NCI-H146 (cell line): ENCODE measurements around the gene ATF5.

Source experiments
- DNase-seq: peaks from one replicate; lab custom pipeline; 2025; lab: John Stamatoyannopoulos, UW

ATF5 gene

DNA sequence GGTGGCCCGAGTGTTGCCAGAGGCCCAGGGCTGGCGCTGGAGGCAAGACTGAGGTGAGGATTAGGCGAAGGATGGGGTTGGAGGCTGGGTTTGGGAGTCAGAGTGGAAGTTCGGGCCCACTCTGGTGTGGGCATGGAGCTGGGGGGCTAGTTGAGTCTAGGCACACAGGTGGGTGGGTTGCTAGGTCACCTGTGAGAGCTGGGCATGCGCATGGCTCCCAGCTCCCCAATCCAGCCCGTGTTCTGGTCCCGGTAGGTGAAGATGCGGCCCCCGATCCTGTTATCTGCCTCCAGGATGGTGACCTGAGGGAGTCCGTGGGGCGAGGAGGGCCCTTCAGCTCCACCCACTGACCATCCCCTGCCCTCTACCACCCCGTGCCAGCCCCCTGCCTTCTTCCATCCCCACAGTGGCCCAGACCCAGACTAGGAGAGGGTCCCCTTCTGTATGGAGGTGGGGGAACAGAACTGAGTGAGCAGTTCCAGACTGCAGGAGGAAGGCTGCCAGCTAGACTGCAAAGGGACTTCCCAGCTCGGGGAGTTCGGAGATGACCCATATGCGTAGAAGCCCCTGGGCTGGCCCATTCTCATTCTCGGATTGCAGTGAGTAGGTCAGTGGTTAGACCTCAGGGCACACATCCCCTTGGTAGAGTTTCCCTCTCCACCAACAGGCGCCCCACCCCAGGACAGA, 34.0 kb upstream of the ATF5 start:
- no peak for DNase-seq

DNA sequence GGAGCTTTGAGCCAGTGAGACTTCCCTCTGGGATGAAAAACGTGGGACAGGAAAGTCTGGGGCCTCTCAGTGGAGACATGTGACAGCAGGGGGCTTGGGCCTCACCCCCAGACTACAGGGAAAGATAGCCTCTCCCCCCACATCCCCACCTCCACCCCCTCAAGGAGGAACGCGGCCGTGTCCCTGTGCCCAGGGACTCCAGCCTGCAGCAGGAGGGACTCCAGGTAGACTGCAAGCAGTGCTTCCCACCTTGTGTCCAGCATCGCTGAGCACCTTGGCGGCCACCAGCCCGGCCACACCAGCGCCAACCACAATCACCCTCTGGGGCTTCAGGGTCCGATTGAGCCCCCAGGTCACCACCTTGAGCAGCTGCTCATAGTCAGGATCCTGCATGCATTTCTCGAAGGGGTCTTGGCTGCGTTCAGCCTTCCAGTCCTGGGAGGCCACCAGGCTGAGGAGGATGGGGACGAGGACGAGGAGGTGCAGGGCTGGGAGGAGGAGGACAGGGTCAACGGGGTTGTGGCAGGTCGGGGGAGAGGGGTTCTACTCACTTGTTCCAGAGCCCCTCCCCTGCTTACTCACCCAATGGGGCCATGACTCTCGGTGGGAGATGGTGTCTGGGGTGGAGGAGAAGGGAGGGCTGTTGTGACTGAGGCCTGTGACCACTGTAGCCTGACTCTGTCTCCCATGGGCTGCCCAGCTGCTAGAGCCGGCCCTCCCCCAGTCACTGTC, 33.3 kb upstream of the ATF5 start:
- no peak for DNase-seq

DNA sequence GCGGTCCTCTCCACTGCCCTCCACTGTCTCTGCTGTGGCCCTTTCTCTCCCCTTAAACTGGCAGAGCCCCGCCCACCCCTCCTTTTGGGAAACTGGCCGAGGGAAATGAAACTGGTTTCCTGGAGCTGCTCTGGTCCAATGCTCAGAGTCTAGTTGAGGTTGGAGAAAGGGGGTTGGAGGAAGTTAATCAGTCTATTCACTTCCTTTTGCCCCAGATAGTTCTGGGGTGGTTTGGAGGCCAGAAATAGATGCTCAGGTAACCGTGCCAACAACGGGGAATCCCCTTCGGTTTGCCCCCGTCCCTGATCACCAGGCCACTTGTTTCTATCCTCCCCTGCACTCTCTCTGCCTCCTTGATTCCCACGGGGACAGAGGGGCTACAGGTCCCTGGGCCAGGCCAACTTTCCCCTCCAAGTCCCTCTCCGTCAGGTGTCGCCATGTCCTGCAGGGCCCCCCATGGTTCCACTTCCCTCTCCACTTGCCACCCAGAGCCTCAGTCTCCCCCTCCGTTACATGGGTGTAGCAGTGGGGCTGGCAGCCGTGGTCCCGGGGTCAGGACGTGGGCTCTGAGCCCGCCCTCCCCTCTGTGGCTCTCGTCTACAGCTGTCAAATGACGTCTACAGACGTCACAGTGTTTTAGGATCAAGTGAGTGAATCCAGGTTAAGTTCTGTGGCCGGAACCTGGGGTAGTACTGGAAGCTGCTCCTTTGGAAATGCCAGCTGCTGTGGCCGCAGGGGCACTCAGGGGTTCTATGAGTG, 32.0 kb upstream of the ATF5 start, which contains the start of gene IL4I1:
Gene IL4I1 (minus strand): TSS at position 25 of the 759 bp plus-strand sequence. CDS start 727 bp downstream, outside the sequence.
- no peak for DNase-seq

GRCh38 chr19:49904136-49904535, 24.9 kb upstream of the ATF5 start:
- no peak for DNase-seq

DNA sequence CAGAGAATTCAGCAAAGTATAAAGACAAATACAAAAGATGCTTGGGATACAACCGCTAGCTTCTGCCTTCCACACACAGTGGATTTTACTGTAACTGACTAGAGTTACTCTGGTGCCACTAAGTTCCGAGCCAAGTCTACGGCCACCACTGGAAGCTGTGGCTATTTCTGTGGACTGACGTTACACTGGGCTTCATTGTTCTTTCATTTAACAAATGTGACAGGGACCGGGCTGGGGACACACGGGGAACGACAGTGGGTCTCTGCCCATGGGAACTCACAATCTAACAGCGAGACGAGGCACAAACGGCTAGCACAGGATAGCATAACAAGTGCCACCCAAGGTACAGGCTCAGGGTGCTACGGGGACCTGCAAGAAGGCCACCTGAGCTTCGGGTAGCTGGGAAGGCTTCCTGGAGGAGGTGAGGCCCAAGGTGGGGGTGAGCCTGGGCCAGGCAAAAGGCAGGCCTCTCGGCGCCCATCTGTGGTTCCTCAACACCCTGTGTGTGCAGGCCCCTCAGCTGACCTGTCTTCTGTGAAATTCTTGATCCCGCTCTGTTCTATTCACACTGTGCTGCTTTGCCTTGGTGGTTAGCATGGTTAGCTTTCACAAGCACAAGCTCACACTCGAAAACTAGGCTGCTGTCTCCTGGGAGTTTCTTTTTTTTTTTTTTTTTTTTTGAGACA, 22.0 kb upstream of the ATF5 start:
- DNase-seq = no peak

DNA sequence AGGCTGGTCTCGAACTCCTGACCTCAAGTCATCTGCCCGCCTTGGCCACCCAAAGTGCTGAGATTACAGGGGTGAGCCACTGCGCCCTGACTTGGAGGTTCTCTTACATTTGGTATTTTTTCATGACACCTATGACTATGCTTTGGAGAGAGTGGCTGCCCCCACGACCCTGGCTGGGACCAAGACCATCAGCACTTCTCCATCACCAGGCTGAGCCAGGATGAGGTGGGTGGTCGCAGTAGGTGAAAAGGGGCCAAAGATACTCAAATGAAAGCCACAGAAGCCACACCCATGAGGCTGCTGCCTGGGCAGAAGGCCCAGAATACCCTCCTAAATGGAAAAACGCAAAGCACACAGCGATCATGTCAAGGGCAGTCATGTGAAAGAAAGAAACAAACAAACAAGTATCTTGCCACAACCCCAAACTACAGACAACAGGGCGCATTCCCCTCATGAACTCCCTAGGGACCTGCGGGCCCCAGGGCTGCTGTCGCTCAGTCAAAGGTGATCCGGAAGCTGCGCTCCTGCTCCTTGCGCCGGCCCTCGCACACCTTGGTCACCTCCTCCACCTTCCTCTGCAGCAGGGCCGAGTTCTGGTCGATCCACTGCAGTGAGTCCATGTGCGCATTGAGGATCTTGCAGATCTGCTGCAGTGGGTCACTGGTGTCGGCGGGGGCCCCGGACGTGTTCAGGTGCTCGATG, 21.1 kb upstream of the ATF5 start:
- no peak for DNase-seq

- DNase-seq = no peak
Measured at GRCh38 chr19:49908480-49909420, 20.3 kb upstream of the ATF5 start.

- DNase-seq = no peak
Measured at GRCh38 chr19:49910179-49910578, 18.8 kb upstream of the ATF5 start.

GRCh38 chr19:49911381-49912145, 17.4 kb upstream of the ATF5 start:
- DNase-seq = no peak

DNA sequence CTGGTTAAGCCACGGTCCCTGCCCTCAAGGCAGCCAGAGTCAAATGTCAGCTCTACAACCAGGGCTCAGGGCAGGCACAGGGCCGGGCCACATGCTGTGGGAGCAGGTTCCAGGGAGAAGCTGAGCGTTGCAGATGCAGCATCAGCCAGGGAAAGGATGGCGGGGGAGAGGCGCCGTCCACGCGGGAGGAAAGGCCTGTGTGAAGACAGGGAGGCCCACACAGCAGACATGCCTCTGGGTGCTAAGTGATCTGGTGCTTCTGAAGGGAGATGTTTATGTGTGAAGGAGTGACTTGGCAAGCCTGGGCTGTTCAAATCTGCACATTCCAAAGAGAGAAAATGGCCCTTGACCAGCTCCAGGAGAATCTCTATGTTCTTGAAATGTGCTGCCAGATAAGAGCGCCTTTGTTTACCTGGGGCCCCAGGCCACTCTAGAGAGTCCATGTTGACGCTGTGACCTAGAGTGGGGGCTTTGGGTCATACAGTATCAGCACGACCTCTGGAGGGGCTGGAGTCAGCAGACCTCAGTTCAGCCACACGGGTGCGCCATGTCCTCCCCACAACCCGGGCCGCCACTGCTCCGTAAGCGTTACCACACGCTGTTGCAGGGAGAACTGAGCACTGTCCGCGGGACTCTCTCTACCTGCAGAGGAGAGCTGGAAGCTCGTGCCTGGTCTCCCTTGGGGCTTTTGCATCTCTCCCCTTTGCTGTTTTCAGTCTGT, 15.9 kb upstream of the ATF5 start:
- no peak for DNase-seq

DNA sequence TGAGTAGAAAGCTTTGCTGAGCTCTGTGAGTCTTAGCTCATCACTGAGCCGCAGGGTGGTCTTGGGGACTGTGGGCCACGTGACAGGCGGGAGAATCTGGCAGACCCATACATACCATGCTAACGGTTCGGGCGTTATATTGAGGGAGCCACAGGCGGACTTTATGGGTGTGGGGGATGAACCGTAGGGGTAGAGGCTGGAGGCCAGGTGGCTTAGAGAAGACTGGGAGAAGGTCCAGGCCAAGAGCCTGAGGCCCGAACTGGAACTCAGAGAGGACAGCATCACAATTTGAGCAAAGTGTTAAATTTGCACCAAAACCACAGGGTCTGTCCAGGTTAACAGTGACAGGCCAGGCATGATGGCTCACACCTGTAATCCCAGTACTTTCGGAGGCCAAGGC, 15.3 kb upstream of the ATF5 start:
- DNase-seq = no peak

GRCh38 chr19:49915271-49915670, 13.7 kb upstream of the ATF5 start:
- no peak for DNase-seq

GRCh38 chr19:49916839-49917733, 11.9 kb upstream of the ATF5 start:
- no peak for DNase-seq

- DNase-seq = no peak
Measured at GRCh38 chr19:49918089-49918488, 10.9 kb upstream of the ATF5 start.

GRCh38 chr19:49920624-49921363, 8.2 kb upstream of the ATF5 start:
- peak; percentile 27 for DNase-seq

DNA sequence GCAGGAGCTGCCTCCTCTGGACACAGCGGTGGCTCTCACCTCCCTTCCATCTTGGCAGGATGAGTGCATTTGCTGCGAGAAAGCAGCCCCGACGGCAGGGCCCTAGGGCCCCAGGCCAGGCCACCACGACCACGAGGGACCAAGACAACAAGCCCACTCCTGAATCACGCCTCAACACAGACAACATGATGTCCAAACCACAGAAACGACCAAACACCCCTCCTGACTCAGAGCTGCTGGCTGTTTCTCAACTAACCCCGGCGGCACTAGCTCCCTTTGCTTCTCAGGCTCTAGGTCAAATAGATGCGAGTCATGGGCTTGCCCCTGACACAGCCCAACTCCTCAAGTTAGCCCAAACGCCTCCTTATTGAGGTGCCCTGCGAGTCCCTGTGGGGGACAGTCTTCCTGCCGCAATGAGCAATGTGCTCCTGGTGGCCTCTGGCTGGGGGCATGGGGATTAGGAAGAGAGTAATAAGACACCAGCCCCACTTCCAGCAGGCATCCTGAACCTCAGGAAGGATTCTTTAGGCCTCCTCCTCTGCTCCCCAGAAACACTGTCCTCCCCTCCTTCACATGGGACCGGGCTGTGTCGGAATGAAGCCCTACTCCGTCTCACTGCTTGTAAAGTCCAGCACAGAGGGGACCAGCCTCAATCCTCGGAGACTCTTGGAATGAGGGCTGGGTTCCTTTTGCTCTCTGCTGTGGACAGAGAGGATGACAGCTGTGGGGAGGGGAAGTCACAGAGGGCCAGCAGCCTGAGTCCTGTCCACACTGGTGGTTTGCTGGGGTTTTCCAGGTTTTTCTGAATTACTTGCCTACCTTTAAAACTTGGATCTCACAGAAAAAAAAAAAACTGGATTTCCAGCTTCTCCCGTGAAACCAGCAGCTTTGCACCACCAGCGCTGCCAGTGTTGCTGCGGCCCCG, 6.9 kb upstream of the ATF5 start:
- DNase-seq = no peak
